Skeletal muscle satellite cell (primary cell): ENCODE data around the gene ACTN1.
A peak's percentile ranks its signal among the peaks of the same experiment; 100 is the strongest.

Experiments used
- H3K27me3 ChIP-seq: 2 replicates; pipeline ENCODE4 v1.7.0; 2013; ENCODE audit warnings: low read length; ENCODE audit not compliant: control insufficient read depth, insufficient read depth
- H3K36me3 ChIP-seq: 2 replicates; pipeline ENCODE4 v1.7.0; 2013; ENCODE audit warnings: mild to moderate bottlenecking, control low read depth, low read length; ENCODE audit not compliant: insufficient read depth
- H3K4me1 ChIP-seq: 2 replicates; pipeline ENCODE4 v1.7.0; 2013; ENCODE audit warnings: low read length; ENCODE audit not compliant: control insufficient read depth, insufficient read depth
- H3K4me2 ChIP-seq: 2 replicates; pipeline ENCODE4 v1.7.0; 2013; ENCODE audit warnings: mild to moderate bottlenecking, low read length
- H3K4me3 ChIP-seq: 2 replicates; pipeline ENCODE4 v1.7.0; 2013; ENCODE audit warnings: low read length
- H3K9ac ChIP-seq: 2 replicates; pipeline ENCODE4 v1.7.0; 2013; ENCODE audit warnings: mild to moderate bottlenecking, low read depth, low read length, moderate library complexity
- H3K9me3 ChIP-seq: replicated peaks from 2 replicates; pipeline ENCODE4 v1.7.0; 2013; ENCODE audit warnings: mild to moderate bottlenecking, control low read depth, low read length

ACTN1 gene

DNA sequence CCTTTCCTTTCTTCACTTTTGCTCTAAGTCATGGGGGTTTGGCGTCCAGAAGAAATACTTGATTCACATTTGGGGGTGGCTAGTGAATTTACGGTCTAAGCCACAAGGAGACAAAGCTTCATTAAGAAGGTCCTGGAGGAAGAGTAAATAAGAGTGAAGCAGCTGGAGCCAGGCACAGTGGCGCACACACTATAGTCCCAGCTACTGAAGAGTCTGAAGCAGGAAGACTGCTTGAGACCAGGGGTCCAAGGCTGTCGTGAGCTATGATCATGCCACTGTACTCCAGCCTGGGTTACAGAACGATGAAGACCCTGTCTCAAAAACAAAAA is 23.3 kb downstream of the ACTN1 start:
- Histone ChIP-seq H3K4me2 (peak overlapping the region; percentile 35), H3K4me3 (no peak overlapping the region), H3K9me3 (no peaks in the 10 kb centered on the region), H3K27me3 (no peaks in the 10 kb centered on the region), H3K36me3 (peaks cover 36% of the 10 kb centered on the region), H3K9ac (peak overlapping the region; percentile 34), H3K4me1 (peaks cover 82% of the 10 kb centered on the region)

DNA sequence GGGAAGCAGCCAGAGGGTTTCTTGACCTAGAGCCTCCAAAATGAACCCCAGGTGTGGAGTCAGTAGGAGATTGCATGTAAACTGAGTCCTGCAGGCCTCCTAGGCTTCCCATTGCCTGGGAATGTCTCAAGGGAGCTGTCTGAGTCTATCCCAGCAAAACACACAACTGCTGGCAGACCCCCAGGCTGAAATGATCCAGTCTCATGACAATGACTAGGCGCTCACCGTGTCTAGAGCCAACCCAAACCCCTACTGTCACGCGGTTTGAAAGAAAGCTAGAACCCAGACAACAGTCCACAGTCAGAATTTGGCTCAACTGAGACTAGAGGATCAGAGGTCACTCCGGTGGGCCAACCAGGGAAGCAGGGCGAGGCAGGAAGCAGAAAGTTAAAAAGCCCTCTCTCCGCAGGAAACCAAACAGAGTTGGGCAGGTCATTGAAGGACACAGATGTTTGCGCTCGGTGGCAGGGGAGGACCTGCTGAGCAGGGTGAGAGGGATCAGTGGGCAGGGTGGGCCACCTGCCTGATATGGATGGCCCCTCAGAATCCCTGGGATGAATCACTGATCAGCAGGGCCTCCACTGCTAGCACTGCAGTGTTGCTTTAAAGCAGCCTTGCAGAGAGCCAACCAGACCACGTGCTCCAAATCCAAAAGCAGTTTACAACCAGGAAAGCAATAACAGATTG is 23.8 kb downstream of the ACTN1 start:
- Histone ChIP-seq H3K4me1 (peaks cover 87% of the 10 kb centered on the region), H3K36me3 (peaks cover 36% of the 10 kb centered on the region), H3K9ac (peak overlapping the region; percentile 34), H3K27me3 (no peaks in the 10 kb centered on the region), H3K4me3 (no peak overlapping the region), H3K4me2 (peak overlapping the region; percentile 35), H3K9me3 (no peaks in the 10 kb centered on the region)

DNA sequence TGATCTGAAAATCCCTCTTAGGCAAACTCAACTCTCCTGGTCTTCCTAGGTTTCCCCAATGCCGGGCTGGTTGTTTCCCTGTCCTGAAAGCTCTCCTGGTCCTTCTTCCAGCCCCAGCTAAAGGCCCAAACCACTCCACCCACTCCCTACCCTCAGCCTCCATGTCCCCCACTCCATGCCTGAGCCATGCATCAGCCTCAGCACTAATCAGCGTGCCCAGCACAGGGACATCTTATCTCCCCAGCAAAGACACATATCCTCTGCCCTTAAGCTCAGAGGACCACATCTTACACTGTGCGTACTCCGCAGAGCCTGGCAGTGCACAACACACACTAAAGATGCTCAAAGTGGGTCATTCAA is 25.9 kb downstream of the ACTN1 start:
- Histone ChIP-seq H3K36me3 (peaks cover 23% of the 10 kb centered on the region), H3K4me2 (peak overlapping the region; percentile 74), H3K4me3 (peak overlapping the region; percentile 44), H3K4me1 (peaks cover 92% of the 10 kb centered on the region), H3K9ac (peak overlapping the region; percentile 68), H3K9me3 (no peaks in the 10 kb centered on the region), H3K27me3 (no peaks in the 10 kb centered on the region)

DNA sequence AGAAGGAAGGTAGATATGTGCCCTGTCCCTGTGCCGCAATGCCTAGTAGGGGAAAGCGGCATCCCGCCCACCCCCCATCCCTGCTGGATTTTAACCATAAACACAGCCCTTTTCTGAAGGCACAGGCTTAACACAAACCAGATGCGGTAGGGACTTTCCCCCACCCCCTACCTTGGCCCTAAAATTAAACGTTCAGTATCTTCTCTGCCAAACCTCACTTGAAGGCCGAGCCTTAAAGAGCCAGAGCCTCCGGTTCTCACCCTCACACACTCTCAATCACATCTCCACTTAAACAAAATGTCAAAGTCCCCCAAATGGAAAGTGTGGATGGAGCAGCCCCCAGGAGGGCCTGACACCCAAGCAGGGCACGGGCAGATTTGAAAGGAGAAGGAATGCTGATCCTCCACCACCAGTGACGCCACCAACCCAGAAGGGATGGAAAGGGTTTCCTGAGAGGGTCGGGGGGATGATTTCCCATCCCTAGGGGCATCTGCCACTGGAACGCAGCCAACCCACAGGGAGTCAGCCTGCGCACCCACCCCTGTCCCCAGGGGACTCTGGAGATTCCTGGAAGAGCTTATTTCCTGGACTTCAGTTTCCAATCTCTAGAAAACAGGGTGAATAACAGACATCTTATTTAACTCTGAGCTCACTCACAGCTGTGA is 26.4 kb downstream of the ACTN1 start:
- H3K4me3 ChIP-seq: peak overlapping the region; percentile 44
- peak overlapping the region; percentile 74 for H3K4me2 ChIP-seq
- peaks cover 18% of the 10 kb centered on the region for H3K36me3 ChIP-seq
- H3K9me3 ChIP-seq: no peaks in the 10 kb centered on the region
- peaks cover 93% of the 10 kb centered on the region for H3K4me1 ChIP-seq
- H3K27me3 ChIP-seq: no peaks in the 10 kb centered on the region
- H3K9ac ChIP-seq: peak overlapping the region; percentile 68

DNA sequence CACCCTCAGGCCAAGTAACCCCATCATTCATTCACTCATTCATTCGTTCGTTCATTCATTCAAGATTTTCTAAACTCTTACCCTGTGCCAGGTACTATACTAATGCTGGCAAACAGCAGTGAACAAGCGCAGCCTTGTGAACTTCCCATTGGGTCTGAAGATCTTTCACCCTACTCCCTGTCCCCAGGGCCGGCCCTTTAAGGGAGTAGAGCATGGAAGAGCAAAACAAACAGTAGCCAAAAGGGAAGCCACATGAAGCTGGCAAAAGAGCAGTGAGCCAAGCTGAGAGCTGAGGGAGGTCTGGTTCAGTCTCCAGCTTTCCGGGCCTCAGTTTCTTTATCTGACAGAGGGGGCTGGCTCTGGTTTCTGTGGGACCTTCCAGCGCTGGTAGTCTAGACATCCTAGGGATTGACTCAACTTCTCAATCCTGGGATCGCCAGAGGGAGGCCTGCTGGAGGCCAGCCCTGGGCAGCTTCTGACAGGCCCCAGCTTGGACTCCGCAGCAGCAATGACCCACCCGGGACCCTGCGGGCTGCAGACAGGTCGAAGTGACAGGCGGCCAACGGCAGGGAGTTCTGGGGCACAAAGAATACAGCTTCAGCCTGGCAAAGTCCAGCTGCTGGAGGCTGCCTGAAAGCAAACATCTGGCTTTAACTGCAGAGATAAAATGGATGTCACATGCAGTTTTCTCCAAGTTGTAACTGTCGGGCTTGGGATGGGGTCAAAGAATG is 27.1 kb downstream of the ACTN1 start:
- H3K4me1 ChIP-seq: peaks cover 93% of the 10 kb centered on the region
- H3K4me2 ChIP-seq: peak overlapping the region; percentile 74
- H3K27me3 ChIP-seq: no peaks in the 10 kb centered on the region
- no peaks in the 10 kb centered on the region for H3K9me3 ChIP-seq
- H3K4me3 ChIP-seq: peak overlapping the region; percentile 51
- H3K9ac ChIP-seq: peak overlapping the region; percentile 68
- H3K36me3 ChIP-seq: peaks cover 11% of the 10 kb centered on the region

DNA sequence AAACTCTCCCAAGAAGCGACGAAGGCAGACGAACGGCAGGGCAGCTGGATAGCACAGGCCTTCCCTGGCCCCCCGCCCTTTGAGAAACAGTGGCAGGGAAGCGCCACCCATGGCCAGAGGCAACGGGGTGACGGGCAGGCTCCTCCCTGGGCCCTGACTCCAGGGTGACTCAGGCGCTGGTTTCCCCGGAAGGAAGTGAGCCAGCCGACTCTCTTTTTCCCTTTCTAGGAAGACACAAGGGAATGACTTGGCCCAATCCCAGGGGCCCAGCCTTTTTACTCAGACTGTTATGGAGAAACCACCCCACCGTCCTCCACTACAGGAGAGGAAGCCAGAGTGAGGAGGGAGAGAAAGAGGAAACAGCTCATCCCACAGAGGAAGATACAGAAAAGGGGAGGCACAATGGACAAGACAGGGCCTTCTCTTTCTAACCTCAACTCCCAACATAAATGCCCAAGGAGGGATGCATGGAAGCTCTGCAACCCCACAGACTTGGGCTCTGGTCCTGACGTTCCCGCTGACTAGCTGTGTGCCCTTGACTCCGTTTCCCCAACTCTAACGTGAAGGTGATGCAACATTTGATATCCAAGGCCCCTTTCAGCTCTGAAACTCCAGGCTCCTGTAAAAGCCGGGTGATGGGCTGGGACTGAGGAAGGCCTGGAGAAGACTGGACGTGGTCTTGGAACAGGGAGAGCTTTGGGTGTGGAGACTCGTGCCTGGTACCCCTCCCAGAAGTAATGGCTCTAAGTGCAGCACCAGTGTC is 27.9 kb downstream of the ACTN1 start:
- Histone ChIP-seq H3K4me3 (peak overlapping the region; percentile 51), H3K9ac (peak overlapping the region; percentile 68), H3K9me3 (no peaks in the 10 kb centered on the region), H3K36me3 (peaks cover 9% of the 10 kb centered on the region), H3K4me1 (peaks cover 93% of the 10 kb centered on the region), H3K27me3 (no peaks in the 10 kb centered on the region), H3K4me2 (peak overlapping the region; percentile 74)

DNA sequence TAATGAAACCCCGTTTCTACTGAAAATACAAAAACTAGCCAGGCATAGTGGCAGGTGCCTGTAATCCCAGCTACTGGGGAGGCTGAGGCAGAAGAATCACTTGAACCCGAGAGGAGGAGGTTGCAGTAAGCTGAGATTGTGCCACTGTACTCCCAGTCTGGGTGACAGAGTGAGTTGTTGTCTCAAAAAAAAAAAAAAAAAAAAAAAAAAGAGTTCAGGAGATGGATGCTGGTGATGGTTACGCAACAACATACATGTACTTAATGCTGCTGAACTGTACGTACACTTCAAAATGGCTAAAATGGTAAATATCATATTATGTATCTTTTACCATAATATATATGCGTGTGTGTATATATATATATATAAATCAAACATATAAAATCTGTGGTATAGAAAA is 29.0 kb downstream of the ACTN1 start:
- Histone ChIP-seq H3K36me3 (peaks cover 12% of the 10 kb centered on the region), H3K4me1 (peaks cover 93% of the 10 kb centered on the region), H3K9me3 (no peaks in the 10 kb centered on the region), H3K9ac (no peak overlapping the region), H3K4me3 (no peak overlapping the region), H3K4me2 (no peak overlapping the region), H3K27me3 (no peaks in the 10 kb centered on the region)

DNA sequence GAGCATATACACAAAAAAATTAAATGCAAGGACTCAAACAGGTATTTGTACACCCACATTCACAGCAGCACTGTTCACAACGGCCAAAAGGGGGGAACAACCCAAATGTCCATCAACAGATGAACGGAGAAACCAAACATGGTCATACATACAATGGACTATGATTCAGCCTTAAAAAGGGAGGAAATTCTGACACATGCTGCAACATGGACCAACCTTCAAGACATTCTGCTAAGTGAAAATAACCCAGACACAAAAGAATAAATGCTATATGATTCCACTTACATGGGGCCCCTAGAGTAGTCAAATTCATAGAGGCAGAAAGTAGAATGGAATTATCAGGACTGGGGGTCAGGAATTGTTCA is 29.5 kb downstream of the ACTN1 start:
- Histone ChIP-seq H3K9ac (peak overlapping the region; percentile 60), H3K4me2 (peak overlapping the region; percentile 45)

DNA sequence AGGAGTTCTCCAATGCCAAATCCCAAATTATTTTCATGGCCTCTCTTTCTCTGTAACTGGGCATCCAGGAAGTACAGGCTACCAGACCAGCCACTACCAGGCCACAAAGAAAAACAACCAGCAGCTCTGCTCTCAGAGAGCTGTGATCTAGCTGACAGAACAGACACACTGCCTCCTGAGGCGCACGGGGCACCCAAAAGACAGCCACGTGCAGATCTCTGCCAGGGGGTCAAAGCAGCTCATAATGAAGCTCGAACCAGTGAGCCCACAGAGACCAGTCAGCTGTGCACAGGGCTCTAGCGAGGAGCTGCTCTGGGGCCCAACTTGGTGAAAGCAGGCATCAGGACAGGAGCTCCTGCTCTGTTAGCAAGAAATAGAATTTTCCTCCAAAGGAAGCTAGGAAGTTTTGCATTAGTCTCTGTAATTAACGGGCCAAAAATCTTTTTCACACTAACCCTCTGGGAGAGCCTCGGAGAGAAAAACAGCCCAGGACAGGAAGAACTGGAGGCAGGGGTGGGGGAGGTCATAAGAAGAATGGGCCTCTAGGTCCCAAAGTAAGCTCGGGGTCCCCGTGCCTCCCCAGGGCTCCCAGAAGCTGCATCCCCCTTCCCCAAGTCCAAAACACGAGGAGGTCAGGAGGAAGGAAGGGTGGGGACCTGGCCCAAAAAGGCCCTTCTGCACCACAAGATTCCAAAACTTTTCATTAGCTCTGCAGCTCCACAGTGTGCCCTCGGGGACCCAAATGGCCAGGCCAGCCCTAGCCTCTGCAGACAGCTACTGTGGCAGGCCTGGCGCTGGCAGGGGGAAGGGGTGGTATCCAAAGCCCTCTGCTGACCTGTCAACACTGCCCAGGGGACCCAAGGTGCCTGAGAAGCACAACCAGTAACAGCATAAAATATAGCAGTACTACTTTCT is 30.2 kb downstream of the ACTN1 start:
- peak overlapping the region; percentile 60 for H3K9ac ChIP-seq
- peaks cover 97% of the 10 kb centered on the region for H3K4me1 ChIP-seq
- H3K9me3 ChIP-seq: no peaks in the 10 kb centered on the region
- peak overlapping the region; percentile 45 for H3K4me2 ChIP-seq
- peak overlapping the region; percentile 15 for H3K4me3 ChIP-seq
- peaks cover 12% of the 10 kb centered on the region for H3K36me3 ChIP-seq
- no peaks in the 10 kb centered on the region for H3K27me3 ChIP-seq

More for the DNA sequence above, 29.5 kb downstream of the ACTN1 start:
- Histone ChIP-seq H3K36me3 (peaks cover 12% of the 10 kb centered on the region), H3K27me3 (no peaks in the 10 kb centered on the region), H3K4me3 (no peak overlapping the region), H3K9me3 (no peaks in the 10 kb centered on the region), H3K4me1 (peaks cover 93% of the 10 kb centered on the region)

DNA sequence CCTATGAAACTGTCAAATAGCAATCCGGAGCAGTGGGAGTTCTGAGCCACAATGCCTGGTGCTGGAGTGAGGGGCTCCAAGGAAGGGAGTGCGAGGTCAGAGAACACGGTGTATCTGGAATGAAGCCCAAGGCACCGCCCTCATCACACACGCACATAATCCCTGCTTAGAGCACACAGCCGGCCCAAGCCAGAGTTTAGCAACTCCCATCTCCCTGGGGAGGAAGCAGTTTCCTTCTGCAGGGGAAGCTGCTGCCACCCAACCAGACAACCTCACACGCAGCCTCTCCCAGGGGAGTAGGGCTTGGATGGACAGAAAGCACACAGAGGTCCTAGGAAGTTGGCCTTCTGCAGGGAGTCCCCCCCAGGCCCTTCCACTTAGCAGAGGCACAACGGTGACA is 31.3 kb downstream of the ACTN1 start:
- Histone ChIP-seq H3K27me3 (no peaks in the 10 kb centered on the region), H3K4me3 (no peak overlapping the region), H3K9ac (peak overlapping the region; percentile 60), H3K36me3 (peaks cover 14% of the 10 kb centered on the region), H3K4me2 (peak overlapping the region; percentile 68), H3K9me3 (no peaks in the 10 kb centered on the region), H3K4me1 (peaks cover 99% of the 10 kb centered on the region)
